K562 (cell line): Measurements from ENCODE around the gene ZNF669. TPM values are rescaled to one million over a fixed set of nuclear protein-coding genes. Genes with fewer than 3 reads are reported as not detected.

Source experiments
- ATAC-seq: fragments of 200-7000 bp; cut with Tn5 transposase; 3 replicates; pipeline ENCODE4 v1.9.1; 2020; ENCODE audit warnings: moderate library complexity
- BruUV-seq: library from RNA; stranded (reverse); fragments of 400-500 nt; replicated peaks from 2 replicates; lab custom pipeline; 2021; lab: Mats Ljungman, UMichigan
- CTCF ChIA-PET: fragments of 300-600 bp; formaldehyde crosslinking; extraction: SDS; loops from one replicate; lab custom pipeline; 2021; ENCODE audit warnings: low intra/inter-chr PET ratio; lab: Yijun Ruan, JAX
- POLR2A ChIA-PET: fragments of 300-600, 350-650 bp; sonication (Branson Sonifier 250); formaldehyde crosslinking; extraction: SDS; loops from one replicate; lab custom pipeline; 2021; ENCODE audit warnings: antibody characterized with exemption, inconsistent platforms; lab: Yijun Ruan, JAX
- DNase-seq, 4 experiments: peaks; one replicate each; pipeline versions ENCODE4 v3.0.0 to v3.0.0-alpha.2; 2011 to 2018; ENCODE audit warnings: low spot score in 3 of 4, mixed read lengths in 3 of 4; ENCODE audit errors: extremely low read depth in 1 of 4
- FAIRE-seq: peaks from 2 replicates; lab custom pipeline; 2011; peaks lifted over from hg19 to GRCh38; lab: Jason Lieb, UNC
- H2AFZ ChIP-seq: 2 replicates; pipeline ENCODE4 v1.6.0; 2011; ENCODE audit warnings: low read depth, low read length, control low read depth, inconsistent platforms
- H3K27ac ChIP-seq: fragments of 200-600 bp; 3 replicates; pipeline ENCODE4 v1.8.0; 2011; ENCODE audit warnings: low read depth, mild to moderate bottlenecking, control low read depth, inconsistent platforms, low read length, moderate library complexity, mixed read lengths; ENCODE audit errors: extremely low read depth
- H3K27me3 ChIP-seq, 2 experiments: fragments of 300-600 bp in 1 of 2; 2 replicates in 1 of 2; 3 replicates in 1 of 2; pipeline versions ENCODE4 v1.6.0 to v1.8.0; 2011; ENCODE audit warnings: inconsistent platforms in 2 of 2, low read length in 2 of 2, mild to moderate bottlenecking in 1 of 2, mixed read lengths in 1 of 2, moderate library complexity in 1 of 2; ENCODE audit not compliant: control insufficient read depth in 2 of 2, insufficient read depth in 2 of 2
- H3K36me3 ChIP-seq: fragments of 300-600 bp; 3 replicates; pipeline ENCODE4 v1.8.0; 2011; ENCODE audit warnings: mild to moderate bottlenecking, low read length, inconsistent platforms; ENCODE audit not compliant: control insufficient read depth, insufficient read depth
- H3K4me1 ChIP-seq, 2 experiments: fragments of 200-600 bp in 1 of 2; replicated peaks in 1 of 2; 2 replicates in 1 of 2; 3 replicates in 1 of 2; pipeline versions ENCODE4 v1.5.1 to v1.8.0; 2011; ENCODE audit warnings: inconsistent platforms in 2 of 2, low read length in 2 of 2, mild to moderate bottlenecking in 1 of 2, mixed read lengths in 1 of 2, moderate library complexity in 1 of 2; ENCODE audit not compliant: control insufficient read depth in 2 of 2, insufficient read depth in 2 of 2
- H3K4me2 ChIP-seq: 2 replicates; pipeline ENCODE4 v1.6.1; 2011; ENCODE audit warnings: low read length, control low read depth, inconsistent platforms, mixed read lengths; ENCODE audit not compliant: insufficient read depth
- H3K4me3 ChIP-seq: fragments of 200-600 bp; sonication (generic), shearing (Covaris generic); 2 replicates; pipeline ENCODE4 v1.5.1; 2016; ENCODE audit warnings: control low read depth, inconsistent platforms
- H3K79me2 ChIP-seq: fragments of 200-600 bp; 3 replicates; pipeline ENCODE4 v1.8.0; 2011; ENCODE audit warnings: low read length, inconsistent platforms; ENCODE audit not compliant: control insufficient read depth, insufficient read depth
- H3K9ac ChIP-seq, 2 experiments: 2 replicates each; pipeline versions ENCODE4 v1.6.0 to v1.6.1; 2011; ENCODE audit warnings: low read depth in 2 of 2, low read length in 2 of 2, control low read depth in 1 of 2, inconsistent platforms in 1 of 2, mild to moderate bottlenecking in 1 of 2, mixed read lengths in 1 of 2; ENCODE audit not compliant: insufficient read depth in 1 of 2
- H3K9me1 ChIP-seq: one replicate; pipeline ENCODE4 v1.6.0; 2011; ENCODE audit warnings: inconsistent platforms, mild to moderate bottlenecking, low read length, moderate library complexity; ENCODE audit not compliant: control insufficient read depth, insufficient read depth
- H3K9me3 ChIP-seq: replicated peaks from 2 replicates; pipeline ENCODE4 v1.5.1; 2011; ENCODE audit warnings: low read depth, low read length, inconsistent platforms; ENCODE audit not compliant: control insufficient read depth, insufficient read depth
- H4K20me1 ChIP-seq: replicated peaks from 2 replicates; pipeline ENCODE4 v1.6.1; 2011; ENCODE audit warnings: low read length, inconsistent platforms, mixed read lengths; ENCODE audit not compliant: control insufficient read depth, insufficient read depth
- ARID4B ChIP-seq: sonication (generic); formaldehyde crosslinking; IDR thresholded peaks from 2 replicates; pipeline ENCODE4 v1.8.0; 2022; ENCODE audit warnings: mild to moderate bottlenecking, missing genetic modification reagents
- CBX1 ChIP-seq: sonication (generic); IDR thresholded peaks from 2 replicates; pipeline ENCODE4 v1.6.1; 2016; ENCODE audit warnings: antibody characterized with exemption, low read depth, mild to moderate bottlenecking
- CHD1 ChIP-seq: fragments of 200-600 bp; sonication (generic); IDR thresholded peaks from one replicate; pipeline ENCODE4 v1.6.1; 2012; ENCODE audit warnings: mild to moderate bottlenecking, moderate library complexity, low read length, inconsistent platforms
- ETV5 ChIP-seq: sonication (generic); formaldehyde crosslinking; IDR thresholded peaks from 2 replicates; pipeline ENCODE4 v1.4.0; 2020; ENCODE audit warnings: low read depth, mild to moderate bottlenecking, missing genetic modification reagents
- MTA3 ChIP-seq: fragments of 450-650 bp; formaldehyde crosslinking; IDR thresholded peaks from 2 replicates; pipeline ENCODE4 v1.6.1; 2017; ENCODE audit warnings: mild to moderate bottlenecking, borderline replicate concordance
- NCOA1 ChIP-seq: fragments of 450-650 bp; IDR thresholded peaks from 2 replicates; pipeline ENCODE4 v1.6.1; 2016; ENCODE audit warnings: low read depth
- NFE2 ChIP-seq: IDR thresholded peaks from 2 replicates; pipeline ENCODE4 v1.6.1; 2014; ENCODE audit warnings: antibody characterized with exemption, low read depth
- WGBS: fragments of 100-300 bp; shearing (Covaris generic); methylation state at CpG from one replicate; pipeline ENCODE4 v1.1.6; 2016; ENCODE audit warnings: low coverage, mixed read lengths; ENCODE audit not compliant: insufficient coverage; ENCODE audit errors: missing lambda C conversion rate; 5-methylcytosine and 5-hydroxymethylcytosine counted together
- in situ Hi-C: fragments of 300-500 bp; cut with MboI; formaldehyde crosslinking; loops from 4 replicates; pipeline ENCODE4 v1.15.0; 2018; ENCODE audit warnings: inconsistent platforms, mixed read lengths
- intact Hi-C: fragments of 100-400 bp; cut with micrococcal nuclease; formaldehyde crosslinking; loops from 2 replicates; pipeline ENCODE4 v1.14.2; 2022
- polyA plus RNA-seq, 8 experiments: library from polyadenylated mRNA; depleted of rRNA in 4 of 8; stranded (reverse) in 5 of 8; unstranded in 3 of 8; fragments of >200 nt; fragmentation: Nextera tagmentation in 2 of 8; fragmentation: Illumina TruSeq in 1 of 8; extraction: Ambion mirVana in 2 of 8; extraction: Trizol in 1 of 8; gene quantifications; 2 replicates each; pipeline versions ENCODE4 v1.2.1 to v1.2.3, GENCODE V29; 2011 to 2014; ENCODE audit warnings: inconsistent platforms in 1 of 8, missing spikeins in 1 of 8
- total RNA-seq, 7 experiments: library from RNA; depleted of rRNA in 6 of 7; stranded (reverse); fragments of >200 nt in 6 of 7; fragmentation: Illumina TruSeq in 2 of 7; extraction: Trizol in 2 of 7; gene quantifications; 2 replicates each; pipeline versions ENCODE4 v1.2.1 to v1.2.3, GENCODE V29; 2011 to 2021; ENCODE audit warnings: low replicate concordance in 1 of 7

ZNF669 gene
- total and polyA plus RNA-seq, 9 of the 15 experiments (the other 6 are each of a cell fraction or from before 2014, with no cell fraction given) = 5.3 to 18.3 (median 10.2) TPM

- Histone ChIP-seq H3K9me1 (no peaks in the 10 kb centered on the region), H3K9ac (no peak overlapping the region), H3K9me3 (peaks cover 12% of the 10 kb centered on the region), H4K20me1 (no peaks in the 10 kb centered on the region), H3K36me3 (no peaks in the 10 kb centered on the region; the same call in 2 of the 3 replicates), H3K27ac (no peak overlapping the region), H3K4me3 (no peak overlapping the region), H3K4me1 (no peaks in the 10 kb centered on the region), H2AFZ (no peak overlapping the region), H3K79me2 (peaks cover 79% of the 10 kb centered on the region), H3K27me3 (no peaks in the 10 kb centered on the region), H3K4me2 (no peak overlapping the region)
- ATAC-seq (no peak; the same call in 2 of the 3 replicates), FAIRE-seq (no peak), DNase-seq (no peak)
- 85% methylated on average over 3 of the region's 3 CpGs for WGBS
- no TSS peak for BruUV-seq
- in situ Hi-C loops = no loop called here
- ChIA-PET CTCF (no interaction called here), POLR2A (interaction anchor here (1.1 kb wide), 1 partner anchor 77 kb away, joined by 3 read pairs; no protein-coding TSS in a partner anchor)
- intact Hi-C loops = no loop called here
- TF ChIP-seq CHD1 (no peak), ARID4B (CRISPR knock-in tag) (no peak), ETV5 (CRISPR knock-in tag) (no peak), NCOA1 (no peak), MTA3 (no peak), NFE2 (no peak), CBX1 (no peak)
Measured at GRCh38 chr1:247064304-247064703, 39.9 kb downstream of the ZNF669 start.
